Amniotic epithelial cell (primary cell): ENCODE data around the gene ATP13A3.

Experiments
- DNase-seq: peaks from one replicate; pipeline ENCODE4 v3.0.0-alpha.2; 2010; ENCODE audit warnings: low read depth

The ATP13A3 gene

GRCh38 chr3:194392576-194392975 lies 94.2 kb downstream of the ATP13A3 start:
- DNase-seq: no peak

DNA sequence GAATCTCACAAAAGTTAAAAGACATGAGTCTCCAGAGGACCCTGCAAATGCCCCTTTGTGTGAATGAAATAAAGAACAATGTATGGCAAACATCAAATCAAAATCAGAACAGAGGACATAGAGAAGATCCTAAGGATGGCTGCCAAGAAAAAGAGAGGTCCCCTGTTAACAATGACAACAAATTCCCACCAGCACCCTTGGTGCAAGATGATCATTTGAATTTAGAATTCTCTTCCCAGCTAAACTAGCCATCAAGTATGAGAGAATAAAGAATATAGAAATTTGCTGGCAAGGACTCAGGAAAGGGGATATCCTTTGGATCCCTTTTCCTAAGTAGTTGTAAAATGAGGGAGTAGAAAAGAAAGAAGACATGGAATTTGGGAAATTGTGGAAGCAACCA lies 96.0 kb downstream of the ATP13A3 start:
- DNase-seq: no peak

DNA sequence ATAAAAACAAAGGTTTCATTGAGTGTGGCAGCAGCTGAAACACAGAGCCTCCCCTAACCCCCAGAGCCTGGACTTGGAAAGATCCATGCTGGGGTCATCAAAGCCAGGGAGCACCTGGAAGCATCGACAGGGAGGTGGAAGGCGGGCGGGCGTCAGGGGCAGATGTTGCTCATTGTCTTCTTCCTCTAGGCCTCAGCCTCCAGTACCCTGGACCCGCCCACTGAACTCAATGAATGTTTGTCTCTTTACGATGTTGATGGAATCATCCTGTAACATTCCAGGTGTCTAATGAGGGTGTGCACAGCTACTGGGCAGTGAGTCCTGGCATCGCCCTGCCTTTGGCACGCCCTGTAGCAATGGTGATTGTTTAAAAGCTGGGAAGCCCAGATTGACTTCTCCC lies 97.5 kb downstream of the ATP13A3 start:
- no peak for DNase-seq

DNA sequence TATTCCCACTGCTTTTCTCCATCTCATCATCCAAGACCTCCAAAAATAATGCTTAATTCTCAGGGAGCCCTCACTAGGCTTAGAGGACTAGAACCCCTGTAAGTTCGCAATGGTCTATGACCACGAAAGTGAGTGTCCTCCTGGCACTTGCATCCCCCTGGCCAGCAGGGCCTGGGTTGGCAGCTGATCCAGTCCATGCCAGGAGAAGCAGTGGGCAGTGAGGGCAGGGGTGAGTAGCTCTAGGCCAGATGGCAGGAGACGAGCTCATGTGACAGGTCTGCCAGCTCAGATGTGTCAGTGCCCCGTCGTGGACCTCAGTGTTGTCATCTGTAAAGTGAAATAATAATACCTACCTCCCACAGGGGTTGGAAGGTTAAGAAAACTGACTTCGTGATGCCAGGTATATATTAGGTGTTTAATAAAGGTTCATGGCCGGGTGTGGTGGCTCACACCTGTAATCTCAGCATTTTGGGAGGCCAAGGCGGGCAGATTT lies 98.8 kb downstream of the ATP13A3 start:
- no peak for DNase-seq

DNA sequence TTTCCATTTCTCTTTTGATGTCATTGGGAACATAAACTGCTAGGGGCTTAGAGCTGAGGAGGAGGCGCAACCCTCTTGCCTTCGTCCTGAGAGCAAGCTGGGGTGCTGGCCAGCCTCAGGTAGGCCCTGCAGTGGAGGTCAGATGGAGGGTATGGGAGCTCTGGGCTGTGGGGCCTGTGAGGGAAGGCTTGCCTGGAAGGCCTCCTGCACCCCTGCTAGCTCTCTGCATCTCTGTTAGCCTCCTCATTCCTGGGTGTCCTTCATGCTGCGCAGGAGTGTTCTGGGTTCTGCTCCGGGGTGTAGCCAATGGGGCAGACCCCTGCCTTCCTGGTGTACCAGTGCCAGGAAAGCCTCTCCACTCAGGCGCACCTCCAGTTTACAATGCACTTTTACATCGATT lies 99.5 kb downstream of the ATP13A3 start:
- no peak for DNase-seq

DNA sequence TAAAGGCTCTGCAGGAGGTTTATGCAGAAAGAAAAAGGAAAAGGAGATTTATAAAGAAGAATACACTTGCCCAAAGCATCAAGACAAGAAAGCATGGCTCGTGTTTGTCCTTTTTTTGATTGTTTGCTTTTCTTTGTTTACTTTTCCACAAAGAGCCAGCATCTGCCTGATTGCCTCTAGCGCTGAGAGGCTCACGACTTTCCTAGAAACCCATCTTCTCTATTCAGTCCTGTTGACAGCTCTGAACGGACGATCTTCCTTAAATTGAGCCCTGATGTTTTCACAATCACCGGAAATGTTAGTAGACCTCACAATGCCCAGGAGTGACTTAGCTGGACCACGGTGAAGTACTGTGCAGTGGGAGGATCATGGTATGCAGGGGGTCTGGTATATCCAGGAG lies 100.2 kb downstream of the ATP13A3 start:
- no peak for DNase-seq

DNA sequence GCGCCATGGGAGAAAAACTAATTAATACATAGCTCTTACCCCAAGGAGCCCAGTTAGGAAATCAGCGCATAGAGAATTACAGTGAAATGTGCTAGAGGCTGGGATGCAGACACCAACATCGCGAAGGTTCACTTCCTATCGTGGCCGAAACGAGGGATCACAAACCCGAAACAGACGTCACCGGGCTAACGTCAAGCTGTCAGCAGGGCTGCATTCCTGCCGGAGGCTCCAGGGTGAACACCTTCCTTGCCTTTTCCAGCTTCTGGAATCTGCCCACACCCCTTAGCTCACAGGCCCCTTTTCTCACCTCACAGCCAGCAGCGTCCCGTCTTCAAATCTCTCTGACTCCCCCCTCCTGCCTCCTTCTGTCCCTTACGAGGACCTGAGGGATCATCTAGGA lies 100.7 kb downstream of the ATP13A3 start:
- no peak for DNase-seq

- DNase-seq: no peak
Observed at GRCh38 chr3:194384569-194385001, 102.2 kb downstream of the ATP13A3 start.

GRCh38 chr3:194384156-194384555 lies 102.6 kb downstream of the ATP13A3 start:
- no peak for DNase-seq

GRCh38 chr3:194383276-194383940 lies 103.4 kb downstream of the ATP13A3 start:
- no peak for DNase-seq

DNA sequence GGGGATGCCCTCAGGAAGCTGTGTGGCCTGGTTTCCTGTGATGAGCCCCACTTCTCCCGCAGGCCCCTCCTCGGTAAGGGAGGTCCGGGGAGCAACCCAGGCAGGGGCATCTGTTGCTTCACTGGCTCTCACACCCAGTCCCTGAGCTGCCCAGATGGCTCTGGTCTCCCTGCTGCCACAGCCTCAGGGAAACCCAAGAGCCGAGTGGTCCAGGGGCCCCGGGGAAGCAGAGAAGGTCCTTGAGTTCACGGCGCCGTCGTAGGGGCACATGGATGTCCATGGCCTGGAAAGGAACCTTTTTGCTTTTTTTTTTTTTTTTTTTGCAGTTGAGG lies 103.9 kb downstream of the ATP13A3 start:
- no peak for DNase-seq

DNA sequence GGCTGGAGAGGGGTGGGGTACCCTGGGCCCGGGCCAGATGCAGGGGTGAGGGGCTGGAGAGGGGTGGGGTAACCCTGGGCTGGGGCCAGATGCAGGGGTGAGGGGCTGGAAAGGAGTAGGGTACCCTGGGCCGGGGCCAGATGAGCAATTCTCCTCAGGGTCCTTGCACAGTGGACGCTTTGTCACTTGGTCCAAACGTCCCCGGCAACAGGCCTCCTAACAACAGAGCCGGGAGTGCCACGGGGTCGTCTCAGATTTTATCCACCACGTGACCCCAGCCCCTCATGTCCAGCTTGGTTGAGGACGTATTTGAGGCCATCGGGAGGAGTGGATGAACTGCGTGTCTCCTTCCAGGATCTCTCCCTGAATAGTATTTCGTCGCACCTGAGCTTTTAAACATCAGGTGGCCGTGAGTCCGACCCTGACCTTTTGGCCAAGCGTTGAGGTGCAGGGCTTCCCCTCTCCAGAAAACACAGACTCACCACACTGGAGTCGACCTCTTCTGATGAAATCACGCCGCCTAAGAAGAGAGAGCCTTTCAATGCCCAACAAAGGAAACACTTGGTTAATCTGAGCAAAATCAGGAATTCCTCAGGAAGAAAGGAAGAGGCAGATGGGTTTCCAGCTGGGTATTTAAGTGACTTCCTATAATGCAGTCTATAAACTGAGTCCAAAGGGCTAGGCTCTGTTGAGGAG lies 104.5 kb downstream of the ATP13A3 start:
- no peak for DNase-seq

DNA sequence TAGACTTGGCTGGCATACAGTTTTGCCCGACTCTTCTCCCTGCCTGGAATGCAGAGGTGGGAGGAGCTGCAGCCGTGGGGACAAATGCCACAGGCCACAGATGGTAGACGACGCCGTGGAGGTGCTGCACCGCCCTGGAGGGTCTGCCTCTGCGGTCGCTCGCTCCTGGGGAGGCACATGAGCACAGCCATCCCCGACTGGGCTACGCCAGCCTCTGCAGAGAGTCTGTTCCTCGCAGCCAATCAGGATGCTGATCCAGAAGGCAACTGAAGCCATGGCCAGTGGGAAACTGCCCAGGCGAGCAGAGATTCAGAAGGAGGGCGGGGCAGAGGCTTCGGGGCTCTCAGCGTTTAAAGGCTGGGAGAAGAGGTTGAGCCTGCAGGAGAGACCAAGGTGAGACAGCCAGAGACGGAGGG lies 105.3 kb downstream of the ATP13A3 start:
- DNase-seq: no peak

- DNase-seq: no peak
Observed at GRCh38 chr3:194380326-194380725, 106.5 kb downstream of the ATP13A3 start.

DNA sequence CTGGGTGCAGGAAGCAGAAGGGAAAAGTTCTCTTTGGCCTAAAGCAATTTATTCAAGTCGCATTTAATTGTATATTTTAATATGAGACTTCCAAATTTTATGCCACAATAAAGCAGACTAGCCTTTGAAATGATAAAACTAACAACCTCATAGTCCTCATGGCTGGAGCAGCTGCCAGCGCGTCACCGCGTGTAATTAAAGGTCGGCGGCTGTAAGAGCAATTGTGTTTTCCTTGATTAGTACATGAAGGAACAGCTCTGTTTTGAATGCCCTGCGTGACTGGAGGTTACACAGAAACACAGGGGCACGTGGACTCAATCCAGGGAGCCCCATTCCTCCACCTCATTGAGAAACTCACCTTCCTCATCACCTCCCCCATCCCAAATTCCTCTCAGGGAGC lies 107.2 kb downstream of the ATP13A3 start:
- DNase-seq: no peak

- no peak for DNase-seq
Observed at GRCh38 chr3:194379231-194379630, 107.6 kb downstream of the ATP13A3 start.

- no peak for DNase-seq
Observed at GRCh38 chr3:194377708-194378107, 109.1 kb downstream of the ATP13A3 start.

GRCh38 chr3:194376241-194376560 lies 110.6 kb downstream of the ATP13A3 start:
- no peak for DNase-seq

- no peak for DNase-seq
Observed at GRCh38 chr3:194375473-194376240, 111.1 kb downstream of the ATP13A3 start.

GRCh38 chr3:194374935-194375334 lies 111.9 kb downstream of the ATP13A3 start:
- no peak for DNase-seq

GRCh38 chr3:194373899-194374298 lies 112.9 kb downstream of the ATP13A3 start:
- DNase-seq: no peak

DNA sequence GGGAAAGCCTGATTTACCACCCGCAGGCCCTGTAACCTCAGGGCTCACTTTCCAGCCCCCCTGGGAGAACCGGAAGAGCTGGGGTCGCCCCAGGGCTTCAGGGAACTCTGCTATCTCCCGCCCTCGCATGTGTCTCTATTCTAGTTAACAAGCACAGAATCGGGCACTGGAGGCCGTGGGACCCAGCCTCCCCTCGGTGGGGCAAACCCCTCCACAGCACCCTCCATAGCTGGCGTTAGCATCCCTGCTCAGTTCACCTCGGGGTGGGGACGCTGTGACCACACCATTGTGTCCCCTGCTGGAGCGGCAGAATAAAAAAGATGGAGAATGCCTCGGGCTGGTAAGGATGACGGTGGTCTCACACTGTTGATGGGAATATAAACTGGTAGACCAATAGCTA lies 113.8 kb downstream of the ATP13A3 start:
- DNase-seq: no peak

GRCh38 chr3:194370753-194371152 lies 116.0 kb downstream of the ATP13A3 start:
- DNase-seq: no peak
